G401 (cell line): ENCODE results near the gene TRMT61A. TPM values are rescaled to one million over a fixed set of nuclear protein-coding genes. Genes with fewer than 3 reads are reported as not detected.
"Not testable (repeated sequence)": the region's sequence is repeated elsewhere in the genome, so short reads cannot be mapped to it uniquely, and the experiment has no call there.

Source experiments
- DNase-seq: peaks from one replicate; pipeline ENCODE4 v3.0.0-alpha.2; 2015; ENCODE audit warnings: low spot score
- in situ Hi-C: cut with HindIII; loops from 2 replicates; pipeline ENCODE4 v1.10.0; 2016; ENCODE audit warnings: low sequenced_read_pairs, mixed read lengths
- total RNA-seq: library from RNA; depleted of rRNA; stranded (reverse); fragments of >200 nt; shearing (Covaris generic); gene quantifications from 2 replicates; pipeline ENCODE4 v1.2.3, GENCODE V29; 2014

TRMT61A gene
- total RNA-seq, 1 experiment from 2014 or later = 17.6 TPM

DNA sequence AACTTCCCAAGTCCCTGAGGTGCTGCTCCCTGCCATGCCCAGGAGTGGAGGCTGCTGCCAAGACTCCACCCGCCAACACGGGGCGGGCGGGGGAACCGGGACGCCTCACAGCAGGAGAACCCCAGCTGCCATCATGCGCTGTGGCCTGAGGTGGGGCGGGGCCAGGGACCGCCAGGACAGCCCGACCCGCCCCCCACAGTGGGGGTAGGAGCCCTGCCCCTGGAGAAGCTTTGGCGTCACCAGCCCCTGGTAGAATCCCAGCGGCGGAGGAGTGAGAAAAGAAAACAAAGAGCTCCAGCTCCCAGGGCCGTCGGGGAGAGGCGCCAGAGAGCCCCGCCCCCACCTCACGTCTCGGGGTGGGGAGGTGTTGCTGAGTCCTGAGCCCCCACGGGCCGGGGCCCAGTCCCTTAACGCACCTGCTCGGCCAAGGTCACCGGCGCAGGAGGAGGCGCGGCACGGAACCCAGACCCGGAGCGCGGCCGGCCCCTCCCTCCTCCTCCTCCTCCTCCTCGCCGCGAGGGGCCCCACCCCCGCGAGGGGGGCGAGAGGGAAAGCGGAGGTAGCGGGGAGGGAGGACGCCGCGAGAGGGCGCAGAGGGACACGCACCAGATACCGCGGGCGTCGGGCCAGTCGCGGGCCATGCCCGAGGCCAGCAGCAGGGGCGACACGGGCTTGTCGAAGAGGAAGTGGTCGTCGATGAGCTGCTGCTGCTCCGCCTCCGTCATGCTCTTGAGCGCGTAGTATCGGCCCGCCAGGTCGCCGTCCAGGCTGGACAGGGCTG lies 8.1 kb upstream of the TRMT61A start:
- in situ Hi-C loops = no loop called here
- DNase-seq = peak; percentile 71

DNA sequence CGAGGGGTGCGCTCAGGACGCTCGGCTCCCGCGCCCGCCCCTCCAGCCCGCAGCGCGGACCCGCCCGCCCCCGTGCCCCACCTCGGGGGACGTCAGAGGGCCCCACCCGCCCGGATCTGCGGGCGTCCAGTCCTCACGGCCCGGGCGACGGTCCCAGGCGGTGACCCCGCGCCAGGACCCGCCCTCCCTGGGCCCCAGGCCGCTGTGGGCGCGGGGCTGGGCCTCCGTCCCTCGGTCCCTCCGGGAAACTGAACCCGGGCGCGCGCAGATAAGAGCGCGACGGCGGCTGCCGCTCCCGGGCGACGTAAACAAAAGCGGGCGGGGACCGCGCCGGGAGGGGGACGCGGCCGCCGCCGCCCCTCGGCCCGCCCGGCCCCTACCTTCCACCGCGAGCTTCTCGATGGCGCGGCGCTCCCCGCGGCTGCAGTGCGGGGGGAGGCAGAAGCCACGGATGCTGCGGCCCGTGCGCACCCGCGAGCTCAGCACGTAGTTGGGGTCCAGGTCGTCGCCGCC lies 7.5 kb upstream of the TRMT61A start:
- in situ Hi-C loops = no loop called here
- no peak for DNase-seq

DNA sequence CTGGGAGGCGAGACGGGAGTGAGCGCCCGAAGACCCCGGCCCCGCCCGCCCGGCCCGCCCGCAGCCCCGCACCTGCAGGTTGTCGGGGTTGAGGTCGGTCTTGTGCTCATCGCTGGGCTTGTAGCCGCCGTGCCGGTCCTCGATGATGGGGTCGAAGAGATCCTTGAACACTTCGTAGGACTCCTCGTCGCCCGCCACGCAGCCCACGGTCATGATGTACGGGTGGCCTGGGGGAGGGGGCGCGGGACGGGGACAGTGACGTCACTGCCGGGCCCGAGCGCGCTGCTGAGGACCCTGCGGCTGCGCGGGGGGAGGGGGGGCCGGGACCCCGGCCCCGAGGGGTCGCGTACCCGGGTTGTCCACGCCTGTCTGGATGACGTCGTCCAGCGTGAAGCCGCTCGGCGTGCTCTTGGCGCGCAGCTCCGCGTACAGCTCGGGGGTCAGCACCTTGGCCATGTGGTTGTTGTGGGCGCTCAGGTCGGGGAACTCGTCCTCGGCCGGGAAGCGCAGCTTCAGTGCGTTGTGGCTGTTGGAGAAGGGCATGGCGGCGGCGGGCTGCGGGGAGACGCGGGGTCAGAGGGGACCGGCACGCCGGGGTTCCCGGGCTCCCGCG lies 6.9 kb upstream of the TRMT61A start:
- in situ Hi-C loops = no loop called here
- no peak for DNase-seq

DNA sequence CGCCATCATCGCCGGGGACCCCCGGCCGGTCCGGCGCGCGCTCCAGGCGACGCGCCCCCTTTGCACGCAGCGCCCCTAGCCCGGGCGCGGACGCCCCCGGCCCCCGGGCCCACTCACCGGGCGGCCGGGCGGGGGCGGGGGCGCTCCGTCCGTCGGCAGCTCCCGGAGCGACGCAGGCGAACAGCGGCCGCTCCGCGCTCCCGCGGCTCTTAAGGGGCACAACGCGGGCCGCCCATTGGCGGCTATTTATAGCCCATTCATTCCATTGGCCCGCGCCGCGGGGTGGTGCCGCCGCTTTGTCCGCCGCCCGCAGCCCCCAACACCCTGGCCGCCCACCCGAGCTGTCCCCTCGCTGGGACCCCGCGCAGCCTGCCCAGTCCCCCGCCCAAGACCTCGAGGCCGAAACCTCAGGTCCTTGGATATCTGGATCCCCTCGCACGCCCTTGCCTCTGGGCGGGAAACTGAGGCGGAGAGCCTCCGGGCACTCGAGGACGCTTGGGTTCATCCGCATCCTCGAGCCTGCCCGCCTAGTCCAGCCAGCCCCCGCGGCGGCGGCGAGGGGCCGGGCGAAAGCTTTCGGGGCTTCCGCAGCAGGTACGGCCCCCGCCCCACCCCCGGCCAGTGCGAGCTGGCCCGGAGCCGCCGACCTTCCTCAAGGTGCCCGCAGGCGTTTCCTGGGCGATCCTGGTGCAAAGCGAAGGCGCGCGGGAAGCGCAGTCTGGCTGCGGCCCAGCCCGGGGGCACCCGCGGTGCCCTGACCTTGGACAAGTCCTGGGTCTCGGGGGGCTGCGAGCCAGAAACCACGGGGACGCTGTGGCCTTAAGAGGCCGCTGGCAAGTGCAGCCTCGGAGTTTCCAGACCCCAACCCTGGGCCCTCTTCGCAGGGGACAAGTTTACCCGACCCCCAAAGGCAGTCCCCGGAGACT lies 6.1 kb upstream of the TRMT61A start, which contains the start of gene CKB:
Gene CKB, minus strand, starts transcription at position 182 of the 926 bp plus-strand sequence. CDS start 337 bp downstream, outside the sequence.
- in situ Hi-C loops = no loop called here
- peak; percentile 89 for DNase-seq

DNA sequence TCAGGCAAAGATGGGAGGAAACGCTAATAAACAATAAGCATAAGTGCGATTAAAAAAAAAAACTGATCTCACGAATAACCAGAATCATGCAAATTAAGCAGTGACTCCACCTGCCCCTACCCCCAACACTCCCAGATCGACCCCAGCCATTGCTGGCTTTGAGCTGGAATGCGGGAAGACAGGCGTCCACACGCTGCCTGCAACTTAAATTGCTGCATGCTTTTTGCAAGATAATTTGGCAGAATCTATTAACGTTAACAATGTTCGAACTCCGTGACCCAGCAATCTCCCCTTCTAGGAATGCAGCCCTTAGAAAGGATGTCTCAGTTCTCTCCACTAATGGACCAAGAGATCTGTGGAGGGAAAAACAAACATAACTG lies 5.4 kb upstream of the TRMT61A start:
- no peak for DNase-seq
- in situ Hi-C loops = no loop called here

DNA sequence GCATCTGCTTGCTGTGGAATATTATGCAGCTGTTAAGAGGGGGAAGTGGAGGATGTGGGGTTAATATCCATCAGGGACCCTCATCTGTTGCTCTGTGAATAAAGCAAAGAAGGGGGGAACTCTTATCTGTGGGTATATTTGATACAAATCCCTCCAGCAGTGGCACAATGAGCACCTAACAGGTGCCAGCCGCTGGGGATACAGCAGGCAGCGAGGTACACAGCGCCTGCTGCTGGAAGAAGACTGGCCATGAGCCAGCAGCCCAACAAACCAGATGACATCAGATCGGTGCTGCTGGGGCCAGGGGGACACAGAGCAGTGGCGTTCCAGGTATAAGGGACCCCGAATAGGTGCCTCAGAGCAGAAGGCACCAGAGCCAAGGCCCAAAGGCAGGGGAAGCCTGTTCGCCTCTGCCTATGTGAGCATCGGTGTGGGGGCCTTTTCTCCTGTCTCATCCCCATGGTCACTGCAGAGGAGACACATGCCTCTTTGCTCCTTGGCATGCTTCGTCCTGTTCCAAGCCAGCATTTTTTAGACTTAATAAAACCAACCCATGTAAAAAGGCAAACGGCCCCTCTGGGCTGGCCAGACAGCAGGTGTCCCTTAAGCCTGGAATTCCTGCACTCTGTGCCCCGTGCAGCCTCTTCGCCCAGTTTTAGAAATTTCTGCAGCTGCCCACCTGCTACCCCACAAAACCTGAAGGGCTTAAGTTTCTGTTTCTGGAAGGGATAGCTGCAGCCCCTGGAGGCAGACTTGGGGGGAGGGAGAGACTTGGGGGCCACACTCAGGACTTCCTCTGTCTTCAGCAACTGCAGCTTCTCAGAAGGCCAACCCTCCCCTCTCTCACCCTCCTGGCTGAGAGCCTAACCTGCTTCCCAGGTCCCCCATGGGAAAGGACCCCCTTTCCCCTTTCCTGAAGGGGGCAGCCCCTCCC lies 4.7 kb upstream of the TRMT61A start:
- DNase-seq = no peak
- in situ Hi-C loops = no loop called here

DNA sequence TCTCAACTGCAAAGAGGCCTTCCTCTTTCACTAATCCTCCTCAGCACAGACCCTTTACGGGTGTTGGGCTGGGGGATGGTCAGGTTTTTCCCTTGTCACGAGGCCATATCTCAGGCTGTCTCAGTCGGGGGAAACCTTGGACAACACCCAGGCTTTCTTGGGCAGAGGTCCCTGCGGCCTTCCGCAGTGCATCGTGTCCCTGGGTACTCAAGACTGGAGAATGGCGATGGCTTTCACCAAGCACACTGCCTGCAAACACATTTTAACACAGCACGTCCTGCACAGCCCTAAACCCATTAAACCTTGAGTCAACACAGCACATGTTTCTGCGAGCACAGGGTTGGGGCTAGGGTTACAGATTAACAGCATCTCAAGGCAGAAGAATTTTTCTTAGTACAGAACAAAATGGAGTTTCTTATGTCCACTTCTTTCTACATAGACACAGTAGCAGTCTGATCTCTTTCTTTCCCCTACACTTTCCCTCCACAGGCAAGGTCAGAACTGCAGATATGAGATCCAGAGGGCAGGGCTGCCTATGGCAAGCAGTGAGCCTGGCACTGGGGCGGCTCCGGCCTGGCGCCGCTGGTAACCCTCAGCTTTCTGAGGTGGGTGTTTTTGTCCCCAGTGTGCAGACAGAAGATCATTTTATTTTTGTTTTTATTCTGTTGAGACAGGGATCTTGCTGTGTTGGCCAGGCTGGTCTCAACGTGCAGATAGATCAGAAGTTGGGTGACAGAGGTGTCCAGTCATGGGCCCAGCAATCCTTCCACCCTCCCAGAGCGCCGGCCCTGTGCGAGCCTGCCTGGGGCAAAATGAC lies 3.4 kb upstream of the TRMT61A start:
- in situ Hi-C loops, DNase-seq: not testable (repeated sequence)

DNA sequence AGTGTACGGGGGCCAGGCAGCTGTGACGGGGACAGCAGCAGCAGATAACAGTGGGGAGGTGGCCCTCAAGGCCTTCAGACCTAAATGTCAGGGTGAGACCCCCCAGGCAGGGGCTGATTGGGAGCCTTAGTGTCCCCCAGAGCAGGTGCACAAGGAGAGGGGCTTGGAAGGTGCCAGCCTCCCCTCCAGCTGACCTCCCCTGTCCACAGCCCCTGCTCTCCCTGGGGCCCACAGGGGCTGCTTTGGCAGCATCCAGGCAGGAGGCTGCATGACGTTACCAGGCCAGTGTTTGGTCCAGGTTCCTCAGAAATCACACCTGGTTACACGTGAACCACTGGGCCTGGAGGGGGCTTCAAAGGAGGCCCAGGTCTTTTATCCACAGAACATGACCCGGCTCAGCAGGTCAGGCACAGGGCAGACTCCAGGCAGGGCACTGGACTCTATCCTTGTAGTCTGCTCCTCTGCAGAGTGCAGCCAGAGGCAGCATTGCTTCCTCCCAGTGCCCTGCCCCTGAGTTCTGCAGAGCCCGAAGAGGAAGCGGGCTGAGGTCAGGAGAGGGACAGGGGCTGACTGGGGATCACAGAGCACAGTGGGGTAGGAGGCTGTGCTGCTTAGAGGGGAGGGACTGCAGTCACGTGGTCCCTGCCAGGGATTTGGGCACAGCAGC lies 2.6 kb upstream of the TRMT61A start:
- in situ Hi-C loops = no loop called here
- no peak for DNase-seq

DNA sequence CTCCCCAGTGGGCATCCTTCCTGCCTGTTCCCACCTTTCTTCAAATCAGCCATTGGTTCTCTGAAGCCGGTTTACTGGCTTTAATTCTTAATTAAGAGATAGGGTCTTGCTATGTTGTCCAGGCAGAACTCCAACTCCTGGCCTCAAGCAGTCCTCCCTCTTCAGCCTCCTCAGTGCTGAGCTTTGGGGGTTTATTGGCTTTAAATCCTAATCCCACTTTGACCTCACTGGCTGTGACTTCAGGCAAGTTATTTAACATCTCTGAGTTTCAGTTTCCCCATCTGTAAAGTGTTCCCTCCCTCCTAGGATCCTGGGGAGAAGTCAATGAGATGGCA lies 2.1 kb upstream of the TRMT61A start:
- DNase-seq = no peak
- in situ Hi-C loops = no loop called here

DNA sequence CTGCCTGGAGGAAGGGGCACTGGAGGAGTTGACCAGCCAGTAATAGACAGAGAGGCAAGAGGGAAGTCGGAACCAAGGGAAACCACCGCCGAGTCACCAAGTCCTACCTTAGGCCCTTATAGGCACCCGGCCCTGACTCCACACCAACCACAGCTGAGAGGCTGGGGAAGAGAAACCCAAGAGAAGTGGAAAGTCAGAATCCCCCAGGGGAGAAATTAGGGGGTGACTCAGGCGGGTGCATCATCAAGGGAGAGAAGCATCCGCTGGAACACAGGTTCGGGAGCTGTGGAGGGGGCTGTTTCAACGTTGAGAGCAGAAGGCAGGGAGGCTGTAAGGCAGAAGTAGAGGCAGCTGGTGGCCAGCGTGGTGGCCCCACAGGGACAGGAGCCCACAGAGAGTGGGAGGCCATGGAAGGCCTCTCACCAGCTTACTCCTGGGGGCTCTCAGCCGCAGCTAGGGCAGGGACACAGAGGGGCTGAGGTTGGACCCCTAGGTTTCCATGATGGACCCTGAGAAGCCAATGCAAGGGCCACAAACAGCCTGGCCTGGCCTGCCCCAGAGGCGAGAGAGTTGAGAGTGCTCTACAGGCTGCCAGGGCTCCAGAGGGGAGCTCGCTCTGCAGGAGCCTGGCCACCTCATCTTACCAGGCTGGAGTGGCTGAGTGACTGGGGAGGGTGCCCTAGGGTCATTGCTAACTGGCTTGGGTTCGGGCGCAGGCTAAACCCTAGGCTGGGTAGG lies 1.4 kb upstream of the TRMT61A start:
- in situ Hi-C loops = no loop called here
- no peak for DNase-seq

DNA sequence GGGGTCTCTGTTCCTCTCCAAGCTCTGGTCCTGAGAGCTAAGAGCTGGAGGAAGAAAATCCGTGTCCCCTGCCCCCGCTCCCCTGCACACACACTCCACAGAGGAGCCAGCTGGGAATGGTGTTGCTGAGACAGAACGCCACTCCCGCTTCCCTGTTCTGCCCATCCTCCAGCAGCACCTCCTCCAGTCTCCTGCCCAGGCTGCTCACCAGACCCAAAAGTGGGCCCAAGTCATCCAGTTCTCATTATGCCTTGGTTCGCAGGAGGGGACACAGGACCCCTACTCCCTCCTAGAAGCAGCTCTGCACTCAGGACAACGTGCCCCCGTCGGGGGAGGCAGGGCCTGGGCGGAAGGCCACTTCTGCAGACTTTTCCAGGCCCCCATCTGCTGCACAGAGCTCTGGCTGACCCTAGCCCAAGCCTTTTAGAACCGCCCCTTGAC lies 830 bp upstream of the TRMT61A start:
- in situ Hi-C loops = no loop called here
- DNase-seq = peak; percentile 67

DNA sequence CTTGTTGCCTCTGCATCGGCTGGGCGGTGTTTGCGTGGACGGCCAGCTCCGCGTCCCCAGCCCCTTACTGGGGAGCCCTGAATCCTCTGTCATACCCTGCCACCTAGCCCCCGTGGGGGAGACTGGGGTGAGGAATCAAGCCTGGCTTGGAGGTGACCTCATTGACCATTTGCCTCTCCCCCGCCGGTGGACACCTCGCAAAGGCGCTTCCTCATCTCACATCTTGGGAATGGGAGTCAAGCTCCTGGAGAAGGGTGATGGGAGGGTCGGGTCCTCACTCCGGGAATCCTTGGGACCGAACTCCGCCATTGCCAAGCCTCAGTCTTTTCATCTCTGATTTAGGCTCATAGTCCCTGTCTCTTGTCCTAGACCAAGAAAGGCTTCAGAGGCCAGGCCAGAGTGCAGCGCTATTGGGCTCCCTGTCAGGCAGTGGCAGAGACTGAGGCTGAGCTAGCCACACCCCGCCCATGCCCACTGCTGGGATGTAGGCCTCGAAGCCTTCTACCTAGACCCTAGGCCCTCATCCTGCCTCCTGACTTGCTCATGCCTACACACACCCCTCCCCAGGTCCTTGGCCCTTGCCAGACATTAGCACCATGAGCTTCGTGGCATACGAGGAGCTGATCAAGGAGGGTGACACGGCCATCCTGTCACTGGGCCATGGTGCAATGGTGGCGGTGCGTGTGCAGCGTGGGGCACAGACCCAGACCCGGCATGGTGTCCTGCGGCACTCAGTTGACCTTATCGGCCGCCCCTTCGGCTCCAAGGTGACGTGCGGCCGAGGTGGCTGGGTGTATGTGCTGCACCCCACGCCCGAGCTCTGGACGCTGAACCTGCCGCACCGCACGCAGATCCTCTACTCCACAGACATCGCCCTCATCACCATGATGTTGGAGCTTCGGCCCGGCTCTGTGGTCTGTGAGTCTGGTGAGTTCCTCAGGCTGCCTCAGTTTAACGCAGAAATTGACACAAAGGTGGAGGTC lies 678 bp downstream of the TRMT61A start:
- DNase-seq = no peak
- in situ Hi-C loops = no loop called here

DNA sequence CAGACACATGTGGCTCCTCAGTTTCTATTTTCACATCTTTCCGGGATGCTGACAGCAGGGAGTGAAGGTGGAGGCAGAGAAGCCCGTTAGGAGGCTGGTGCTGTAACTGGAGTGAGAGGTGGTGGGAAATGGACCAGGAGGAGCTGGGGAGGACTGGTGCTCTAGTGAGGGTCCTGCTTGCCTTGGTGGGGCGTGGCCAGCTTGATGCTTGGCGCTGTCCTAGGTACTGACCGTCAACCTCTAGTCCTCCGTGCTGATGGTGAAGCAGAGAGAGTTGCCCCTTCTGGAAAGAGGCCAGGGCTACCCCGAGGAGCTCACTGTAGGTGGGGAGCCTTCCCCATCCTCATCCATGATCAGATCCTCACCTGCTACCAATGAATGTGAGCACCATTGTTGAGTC lies 1.4 kb downstream of the TRMT61A start:
- in situ Hi-C loops = no loop called here
- DNase-seq = no peak

DNA sequence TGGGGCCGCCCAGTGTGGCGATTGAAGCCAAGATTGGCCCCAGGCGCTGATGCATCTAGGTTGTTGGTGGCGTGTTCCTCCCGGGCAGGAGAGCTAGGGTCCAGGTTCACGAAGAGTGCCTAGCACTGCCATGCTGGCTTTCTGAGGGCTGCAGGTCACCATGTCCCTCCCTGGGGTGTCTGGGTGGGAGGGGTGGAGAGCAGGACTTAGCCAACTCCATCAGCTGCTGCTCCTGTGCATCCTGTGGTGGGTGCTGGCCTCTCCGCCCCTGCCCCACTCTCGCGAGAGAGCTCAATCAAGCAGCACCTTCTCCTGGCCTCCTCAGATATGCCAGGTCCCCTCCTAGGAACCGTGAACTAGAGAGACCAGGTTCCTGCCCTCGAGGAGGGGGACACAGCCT lies 1.8 kb downstream of the TRMT61A start:
- DNase-seq = no peak
- in situ Hi-C loops = no loop called here

DNA sequence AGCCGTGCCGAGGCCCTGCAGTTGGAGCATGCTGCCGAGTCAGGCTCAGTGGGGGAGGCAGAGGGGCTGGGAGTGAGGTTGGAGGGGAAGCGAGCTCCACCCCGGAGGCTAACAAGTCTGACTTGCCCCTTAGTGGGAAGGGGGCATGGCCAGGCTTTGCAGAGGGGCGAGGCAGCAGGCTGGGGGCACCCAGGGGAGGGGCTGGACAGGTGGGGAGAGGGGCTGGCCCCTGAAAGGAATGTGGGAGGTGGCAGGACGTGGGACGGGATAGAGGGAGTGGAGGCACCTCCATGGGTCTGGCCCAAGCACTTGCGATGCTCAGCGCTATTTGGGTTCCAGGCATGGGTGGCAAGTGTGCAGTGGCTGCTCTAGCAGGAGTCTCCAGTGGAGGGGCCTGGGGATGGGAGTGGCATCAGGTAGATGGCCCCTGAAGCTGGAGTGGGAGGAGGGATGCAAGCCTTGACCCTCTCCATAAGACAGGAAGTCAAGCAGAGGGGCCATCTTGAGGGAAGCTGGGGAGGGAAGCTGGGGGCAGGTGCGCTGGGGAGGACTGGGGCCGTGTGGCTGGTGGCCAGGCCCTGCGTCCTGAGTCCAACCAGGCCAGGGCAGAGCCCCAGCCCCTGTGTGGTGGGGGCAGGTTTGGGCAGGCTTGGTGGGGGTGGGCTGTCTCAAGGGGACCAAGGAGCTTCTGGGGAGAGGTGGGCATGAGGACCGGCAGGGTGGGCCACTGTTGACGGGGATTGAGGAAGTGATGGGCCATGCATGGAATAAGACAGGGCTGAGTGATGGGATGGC lies 2.6 kb downstream of the TRMT61A start:
- DNase-seq = no peak
- in situ Hi-C loops = no loop called here
